ENCODE measurements around the gene IFNA10.
"Not testable (repeated sequence)": the region's sequence is repeated elsewhere in the genome, so short reads cannot be mapped to it uniquely, and the experiment has no call there.

IFNA10 gene

GRCh38 chr9:21187487-21187886 lies 19.5 kb downstream of the IFNA10 start, which contains the start of gene IFNA4:
TSS of gene IFNA4 (minus strand) at chr9:21187587. CDS start at chr9:21187531, 56 bp downstream.
- FAIRE-seq: not testable (repeated sequence)

- peak; percentile 55 for FAIRE-seq
Measured at GRCh38 chr9:21182810-21183736, 23.9 kb downstream of the IFNA10 start.

- no peak for FAIRE-seq
Measured at GRCh38 chr9:21174671-21175070, 32.3 kb downstream of the IFNA10 start.

GRCh38 chr9:21172156-21172555 lies 34.8 kb downstream of the IFNA10 start:
- FAIRE-seq: no peak

GRCh38 chr9:21171351-21171750 lies 35.6 kb downstream of the IFNA10 start:
- FAIRE-seq: no peak

GRCh38 chr9:21166560-21166959 lies 40.4 kb downstream of the IFNA10 start, which contains the start of gene IFNA21:
TSS of gene IFNA21 (minus strand) at chr9:21166660. CDS start at chr9:21166612, 48 bp downstream.
- FAIRE-seq: not testable (repeated sequence)

GRCh38 chr9:21165516-21165915 lies 41.4 kb downstream of the IFNA10 start:
- peak; percentile 45 for FAIRE-seq

- no peak for FAIRE-seq
Measured at GRCh38 chr9:21160178-21160577, 46.8 kb downstream of the IFNA10 start.
